Measurements from ENCODE around the gene MMP25.
A peak's percentile ranks its signal among the peaks of the same experiment; 100 is the strongest.

MMP25 gene

DNA sequence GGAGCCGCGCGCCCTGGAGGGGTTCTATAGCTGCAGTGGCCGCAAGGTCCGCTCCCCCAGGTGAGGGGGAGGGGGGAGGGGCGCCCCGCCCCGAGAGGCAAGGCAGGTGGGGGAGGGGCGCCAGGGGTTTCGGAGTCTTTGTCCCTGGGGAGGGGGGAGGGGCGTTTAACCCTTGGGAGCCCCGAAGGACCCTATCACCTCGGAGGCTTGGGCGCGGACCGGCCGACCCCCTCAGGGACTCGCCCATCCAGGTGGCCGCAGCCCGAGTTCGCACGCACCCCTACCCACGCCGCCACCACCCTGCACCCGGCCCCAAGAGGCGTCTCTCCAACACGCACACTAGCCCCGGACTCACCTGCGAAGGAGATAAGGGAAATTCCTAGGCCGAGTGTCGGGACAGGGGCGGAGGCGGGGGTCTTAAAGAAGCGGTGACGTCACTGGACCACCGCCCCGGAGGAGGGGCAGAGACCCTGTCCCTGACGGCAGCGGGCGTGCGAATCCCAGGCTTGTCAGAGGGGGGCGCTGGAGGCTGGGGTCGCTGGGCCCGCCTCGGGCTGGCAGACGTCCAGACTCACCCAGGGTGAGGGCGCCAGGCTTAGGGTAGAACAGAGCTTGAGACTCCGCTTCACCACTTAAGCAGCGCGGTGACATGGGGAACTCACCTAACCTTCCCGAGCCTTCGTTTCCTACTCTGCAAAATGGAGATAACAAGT, 28.4 kb upstream of the MMP25 start, which contains the start of gene CLDN6:
CLDN6 (minus strand) TSS at position 390 of the 713 bp plus-strand sequence. CDS start 2,162 bp downstream, outside the sequence.
- peak; percentile 27 for DNase-seq (ENCODE audit: low spot score)

DNA sequence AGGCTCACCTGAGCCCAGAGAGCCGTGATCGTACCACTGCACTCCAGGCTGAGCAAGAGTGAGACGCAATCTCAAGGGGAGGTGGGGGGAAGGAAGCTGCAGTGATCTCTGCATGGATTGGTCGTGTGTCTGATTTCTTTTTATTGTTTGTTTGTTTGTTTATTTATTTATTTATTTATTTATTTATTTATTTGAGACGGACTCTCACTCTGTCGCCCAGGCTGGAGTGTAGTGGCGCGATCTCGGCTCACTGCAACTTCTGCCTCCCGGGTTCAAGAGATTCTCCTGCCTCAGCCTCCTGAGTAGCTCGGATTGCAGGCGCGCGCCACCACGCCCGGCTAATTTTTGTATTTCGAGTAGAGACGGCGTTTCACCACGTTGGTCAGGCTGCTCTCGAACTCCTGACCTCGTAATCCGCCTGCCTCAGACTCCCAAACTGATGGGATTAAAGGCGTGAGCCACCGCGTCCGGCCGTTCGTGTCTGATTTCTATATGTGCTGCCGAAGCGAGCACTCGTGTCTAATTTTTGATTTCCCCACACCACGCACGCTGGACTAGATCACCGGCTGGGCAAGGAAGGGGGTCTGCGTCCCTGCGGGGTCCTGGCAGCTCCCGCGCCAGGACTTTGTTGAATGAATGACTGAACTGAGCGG, 26.6 kb upstream of the MMP25 start:
- DNase-seq (ENCODE audit: low spot score), result no peak

DNA sequence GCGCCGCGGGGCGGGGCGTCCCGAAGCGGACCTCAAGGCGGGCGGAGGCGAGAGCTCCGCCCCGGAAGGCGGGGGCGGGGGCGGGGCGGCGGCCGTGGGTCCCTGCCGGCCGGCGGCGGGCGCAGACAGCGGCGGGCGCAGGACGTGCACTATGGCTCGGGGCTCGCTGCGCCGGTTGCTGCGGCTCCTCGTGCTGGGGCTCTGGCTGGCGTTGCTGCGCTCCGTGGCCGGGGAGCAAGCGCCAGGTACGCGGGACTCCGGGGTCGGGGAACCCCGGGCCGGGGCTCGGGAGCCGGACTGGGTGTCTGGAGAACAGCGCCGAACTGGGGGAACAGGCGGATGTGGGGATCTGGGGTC, 26.1 kb upstream of the MMP25 start, which contains the start of gene TNFRSF12A:
TNFRSF12A (plus strand) TSS at position 122 of the 357 bp plus-strand sequence; CDS start at position 152, 30 bp downstream.
- DNase-seq (ENCODE audit: low spot score), result peak; percentile 66

DNA sequence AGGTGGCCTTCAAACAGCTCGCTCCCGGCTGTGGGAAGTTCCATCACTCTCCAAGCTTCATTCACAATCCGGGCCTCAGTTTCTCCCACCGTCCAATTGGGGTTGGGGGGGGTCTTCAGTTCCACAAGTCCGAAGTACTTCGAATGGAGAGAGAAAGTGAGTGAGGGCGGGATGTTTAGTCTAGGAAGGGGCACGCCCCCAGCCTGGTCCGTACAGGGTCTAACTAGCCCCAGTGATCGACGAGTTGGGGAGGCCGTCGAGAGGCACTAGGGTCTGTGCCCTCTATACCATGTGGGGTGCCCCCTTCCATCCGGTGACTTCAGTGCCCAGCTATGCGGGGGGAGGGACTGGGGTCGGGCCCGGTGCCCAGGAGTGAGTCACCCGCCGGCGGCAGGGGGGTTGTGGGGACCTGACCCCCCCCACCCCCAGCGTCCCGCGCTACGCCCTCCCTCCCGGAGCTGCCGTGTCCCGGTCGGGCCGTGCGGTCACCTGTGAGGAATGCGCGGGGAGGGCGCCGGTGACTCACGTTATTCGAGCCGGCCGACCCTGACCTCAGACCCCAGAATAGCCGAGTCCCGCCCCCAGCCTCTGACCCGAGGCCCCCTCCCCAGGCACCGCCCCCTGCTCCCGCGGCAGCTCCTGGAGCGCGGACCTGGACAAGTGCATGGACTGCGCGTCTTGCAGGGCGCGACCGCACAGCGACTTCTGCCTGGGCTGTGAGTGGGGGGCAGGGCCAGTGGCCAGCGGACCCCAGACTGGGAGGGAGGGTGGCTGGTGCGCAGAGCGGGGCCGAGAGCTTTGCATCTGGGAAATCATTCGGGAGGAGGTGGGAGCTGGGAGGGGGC, 25.5 kb upstream of the MMP25 start:
- DNase-seq (ENCODE audit: low spot score), result peak; percentile 80

DNA sequence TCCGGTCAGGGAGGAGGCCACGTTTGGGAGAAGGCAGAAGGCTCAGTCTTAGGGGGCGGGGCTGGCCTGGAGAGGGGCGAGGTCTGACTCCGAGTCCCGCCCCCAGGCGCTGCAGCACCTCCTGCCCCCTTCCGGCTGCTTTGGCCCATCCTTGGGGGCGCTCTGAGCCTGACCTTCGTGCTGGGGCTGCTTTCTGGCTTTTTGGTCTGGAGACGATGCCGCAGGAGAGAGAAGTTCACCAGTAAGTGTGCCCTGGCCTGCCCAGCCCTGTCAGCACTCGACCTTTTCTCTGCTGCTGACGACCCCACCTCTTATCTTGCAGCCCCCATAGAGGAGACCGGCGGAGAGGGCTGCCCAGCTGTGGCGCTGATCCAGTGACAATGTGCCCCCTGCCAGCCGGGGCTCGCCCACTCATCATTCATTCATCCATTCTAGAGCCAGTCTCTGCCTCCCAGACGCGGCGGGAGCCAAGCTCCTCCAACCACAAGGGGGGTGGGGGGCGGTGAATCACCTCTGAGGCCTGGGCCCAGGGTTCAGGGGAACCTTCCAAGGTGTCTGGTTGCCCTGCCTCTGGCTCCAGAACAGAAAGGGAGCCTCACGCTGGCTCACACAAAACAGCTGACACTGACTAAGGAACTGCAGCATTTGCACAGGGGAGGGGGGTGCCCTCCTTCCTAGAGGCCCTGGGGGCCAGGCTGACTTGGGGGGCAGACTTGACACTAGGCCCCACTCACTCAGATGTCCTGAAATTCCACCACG, 24.7 kb upstream of the MMP25 start:
- peak; percentile 87 for DNase-seq (ENCODE audit: low spot score)

DNA sequence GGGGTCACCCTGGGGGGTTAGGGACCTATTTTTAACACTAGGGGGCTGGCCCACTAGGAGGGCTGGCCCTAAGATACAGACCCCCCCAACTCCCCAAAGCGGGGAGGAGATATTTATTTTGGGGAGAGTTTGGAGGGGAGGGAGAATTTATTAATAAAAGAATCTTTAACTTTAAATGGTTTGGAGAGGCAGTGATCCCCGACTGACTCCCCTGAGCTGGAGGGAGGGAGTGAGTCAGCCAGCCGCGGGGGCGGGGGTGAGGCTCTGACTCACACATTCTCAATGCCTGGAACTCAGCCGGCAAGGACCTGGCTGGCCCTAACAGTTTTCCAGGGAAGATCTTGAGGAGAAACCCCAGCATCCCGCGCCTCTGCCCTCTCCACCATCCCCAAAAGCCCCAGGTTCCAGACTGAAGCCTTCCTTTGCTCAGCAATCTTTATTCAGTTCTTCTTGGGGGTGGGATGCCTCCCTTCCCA, 24.1 kb upstream of the MMP25 start:
- DNase-seq (ENCODE audit: low spot score), result peak; percentile 89

DNA sequence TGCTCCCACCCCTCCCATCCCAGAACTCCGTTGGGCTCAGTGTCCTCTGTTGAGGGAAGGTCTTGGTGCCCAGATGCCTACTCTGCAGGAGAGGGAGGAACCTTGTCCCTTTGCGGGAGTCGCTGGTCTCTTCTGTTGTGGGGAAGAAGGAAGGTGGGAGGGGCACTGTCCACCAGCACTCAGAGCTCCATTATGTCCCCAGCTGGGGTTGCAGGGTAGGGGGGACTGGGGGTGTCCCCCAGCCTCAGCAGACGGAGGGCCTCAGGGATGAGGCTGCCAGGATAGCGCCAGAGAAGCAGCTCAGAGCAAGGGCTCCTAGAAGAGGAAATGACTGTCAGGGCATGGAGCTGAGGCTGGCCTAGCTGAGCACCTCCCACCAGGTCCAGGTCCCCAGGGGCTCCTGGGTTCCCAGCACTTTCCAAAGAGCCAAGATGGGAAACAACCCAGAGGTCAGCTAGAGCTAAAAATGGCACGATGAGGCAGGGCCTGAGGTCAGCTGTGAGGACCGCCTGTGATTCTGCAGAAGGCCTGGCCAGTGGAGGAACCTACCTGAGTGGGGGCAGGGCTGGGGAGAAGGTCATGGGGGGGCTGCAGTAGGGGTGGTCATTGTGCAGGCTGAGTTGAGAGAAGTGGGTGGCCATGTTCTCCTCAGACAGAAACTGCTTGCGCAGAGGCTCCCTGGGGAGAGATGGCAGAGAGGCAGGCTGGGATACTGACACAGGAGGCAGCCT, 23.5 kb upstream of the MMP25 start:
- DNase-seq (ENCODE audit: low spot score), result peak; percentile 11

DNA sequence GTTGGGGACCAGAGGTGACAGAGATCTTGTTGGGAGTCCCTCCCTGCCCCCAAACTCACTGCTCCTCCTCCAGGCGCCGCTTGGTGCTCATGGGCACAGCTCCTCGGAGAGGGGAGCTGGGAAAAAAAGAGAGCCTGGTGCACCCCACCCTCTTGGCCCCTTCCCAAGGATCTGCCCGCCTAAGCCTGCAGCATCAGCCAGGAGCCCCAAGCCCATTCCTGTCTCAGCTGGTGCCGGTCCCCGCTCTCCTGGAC, 23.0 kb upstream of the MMP25 start:
- no peak for DNase-seq (ENCODE audit: low spot score)

DNA sequence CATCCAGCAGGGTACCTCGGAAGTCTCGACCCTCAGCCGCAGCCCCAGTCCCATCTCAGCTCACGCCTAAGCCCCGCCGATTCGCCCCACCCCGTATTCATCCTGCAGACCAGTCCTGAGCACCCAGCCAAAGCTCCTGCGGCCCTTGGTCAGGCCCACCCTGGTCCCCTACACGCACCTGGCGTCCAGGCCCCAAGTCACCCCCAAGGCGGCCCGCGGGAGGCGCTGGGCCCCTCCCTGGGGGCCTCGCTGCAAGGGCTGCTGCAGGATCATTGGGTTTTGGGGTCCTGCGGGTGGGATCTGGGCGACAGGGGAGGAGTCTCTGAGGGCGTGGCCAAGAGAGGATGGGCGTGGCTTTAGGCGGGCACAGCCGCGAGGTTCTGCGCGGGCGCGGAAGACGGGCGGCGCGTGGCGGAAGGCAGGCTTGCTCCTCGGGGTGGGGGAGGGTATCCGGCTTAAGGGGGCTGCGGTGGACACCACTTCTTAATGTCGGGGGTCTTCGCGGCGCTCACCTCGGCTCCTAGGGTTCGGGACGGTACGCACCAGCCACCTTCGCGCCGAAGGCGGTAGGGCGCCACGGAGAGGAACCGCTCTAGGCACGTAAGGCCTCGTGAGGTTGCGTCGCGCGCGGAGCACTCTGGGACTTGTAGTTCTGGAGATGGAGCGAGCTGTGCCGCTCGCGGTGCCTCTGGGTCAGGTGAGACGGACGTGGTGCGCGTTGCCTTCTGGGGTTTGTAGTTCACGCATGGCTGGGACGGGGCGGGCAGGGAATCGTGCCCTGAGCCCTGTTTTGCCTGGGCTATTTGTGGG, 22.5 kb upstream of the MMP25 start, which contains the start of the genes HCFC1R1 and THOC6:
HCFC1R1 (minus strand) TSS at position 274 of the 810 bp plus-strand sequence; CDS start at position 273, 1 bp downstream.
THOC6 (plus strand) TSS at position 367 of the 810 bp plus-strand sequence; CDS start at position 659, 292 bp downstream.
- peak; percentile 95 for DNase-seq (ENCODE audit: low spot score)

DNA sequence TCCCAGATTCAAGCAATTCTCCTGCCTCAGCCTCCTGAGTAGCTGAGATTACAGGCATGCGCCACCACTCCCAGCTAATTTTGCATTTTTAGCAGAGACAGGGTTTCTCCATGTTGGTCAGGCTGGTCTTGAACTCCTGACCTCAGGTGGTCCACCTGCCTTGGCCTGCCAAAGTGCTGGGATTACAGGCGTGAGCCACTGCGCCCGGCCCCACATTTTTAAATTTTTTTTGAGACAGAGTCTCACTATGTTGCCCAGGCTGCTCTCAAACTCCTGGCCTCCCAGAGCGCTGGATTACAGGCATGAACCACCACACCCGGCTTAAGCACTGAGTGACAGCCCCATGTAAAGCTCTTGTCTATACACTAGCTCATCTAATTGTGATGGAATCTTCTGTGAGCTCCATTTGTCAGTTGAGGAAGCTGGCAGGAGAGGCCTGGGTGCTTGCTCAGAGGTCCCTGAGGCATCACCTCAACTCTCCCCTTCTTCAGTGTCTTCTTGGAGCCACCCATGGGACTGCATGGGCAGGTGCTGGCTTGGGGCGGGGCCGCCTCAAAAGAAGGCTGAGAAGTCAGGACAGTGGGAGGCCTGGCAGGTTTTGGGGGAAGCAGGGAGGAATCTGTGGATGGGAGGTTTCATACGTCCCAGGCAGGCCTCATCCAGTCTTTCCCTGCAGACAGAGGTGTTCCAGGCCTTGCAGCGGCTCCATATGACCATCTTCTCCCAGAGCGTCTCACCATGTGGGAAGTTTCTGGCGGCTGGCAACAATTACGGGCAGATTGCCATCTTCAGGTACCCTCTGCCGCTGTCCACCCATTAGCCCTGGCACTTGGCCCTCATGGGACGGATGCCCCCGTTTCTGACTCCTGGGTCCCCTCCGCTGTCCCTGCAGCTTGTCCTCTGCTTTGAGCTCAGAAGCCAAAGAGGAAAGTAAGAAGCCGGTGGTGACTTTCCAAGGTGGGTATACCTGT, 21.0 kb upstream of the MMP25 start:
- DNase-seq (ENCODE audit: low spot score), result no peak

DNA sequence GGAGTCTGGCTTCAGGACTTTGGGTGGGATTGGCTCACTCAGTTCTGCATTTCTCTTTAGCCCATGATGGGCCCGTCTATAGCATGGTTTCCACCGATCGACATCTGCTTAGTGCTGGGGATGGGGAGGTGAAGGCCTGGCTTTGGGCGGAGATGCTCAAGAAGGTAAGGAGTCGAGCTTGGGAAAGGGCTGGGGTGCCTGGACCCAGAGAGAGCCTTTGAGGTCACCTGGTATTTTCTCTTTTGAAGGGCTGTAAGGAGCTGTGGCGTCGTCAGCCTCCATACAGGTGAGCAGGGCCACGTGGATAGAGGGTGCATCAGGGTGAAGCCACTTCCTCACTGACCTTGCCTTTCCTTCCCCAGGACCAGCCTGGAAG, 20.4 kb upstream of the MMP25 start:
- DNase-seq (ENCODE audit: low spot score), result no peak

DNA sequence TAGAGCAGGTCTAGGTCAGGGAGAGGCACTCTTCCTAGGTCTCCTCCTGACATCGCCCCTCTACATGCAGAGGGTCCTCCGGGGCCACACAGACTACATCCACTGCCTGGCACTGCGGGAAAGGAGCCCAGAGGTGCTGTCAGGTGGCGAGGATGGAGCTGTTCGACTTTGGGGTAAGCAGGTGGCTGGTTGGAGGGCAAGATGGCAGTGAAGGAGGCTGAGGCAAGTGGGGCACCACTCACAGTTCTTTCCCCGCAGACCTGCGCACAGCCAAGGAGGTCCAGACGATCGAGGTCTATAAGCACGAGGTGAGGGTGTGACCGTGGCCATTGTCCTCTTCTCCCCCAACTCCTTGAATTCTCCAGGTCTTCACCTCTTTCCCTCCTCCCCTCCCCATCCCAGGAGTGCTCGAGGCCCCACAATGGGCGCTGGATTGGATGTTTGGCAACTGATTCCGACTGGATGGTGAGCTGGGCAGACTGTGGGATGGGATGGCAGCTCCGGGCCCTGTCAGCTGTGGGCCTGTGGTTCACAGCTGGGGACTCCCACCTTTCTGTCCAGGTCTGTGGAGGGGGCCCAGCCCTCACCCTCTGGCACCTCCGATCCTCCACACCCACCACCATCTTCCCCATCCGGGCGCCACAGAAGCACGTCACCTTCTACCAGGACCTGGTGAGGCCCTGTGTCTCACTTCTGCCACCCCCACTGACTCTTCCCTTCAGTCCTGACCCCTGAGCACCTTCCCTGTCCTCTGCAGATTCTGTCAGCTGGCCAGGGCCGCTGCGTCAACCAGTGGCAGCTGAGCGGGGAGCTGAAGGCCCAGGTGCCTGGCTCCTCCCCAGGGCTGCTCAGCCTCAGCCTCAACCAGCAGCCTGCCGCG, 19.5 kb upstream of the MMP25 start:
- DNase-seq (ENCODE audit: low spot score), result no peak

DNA sequence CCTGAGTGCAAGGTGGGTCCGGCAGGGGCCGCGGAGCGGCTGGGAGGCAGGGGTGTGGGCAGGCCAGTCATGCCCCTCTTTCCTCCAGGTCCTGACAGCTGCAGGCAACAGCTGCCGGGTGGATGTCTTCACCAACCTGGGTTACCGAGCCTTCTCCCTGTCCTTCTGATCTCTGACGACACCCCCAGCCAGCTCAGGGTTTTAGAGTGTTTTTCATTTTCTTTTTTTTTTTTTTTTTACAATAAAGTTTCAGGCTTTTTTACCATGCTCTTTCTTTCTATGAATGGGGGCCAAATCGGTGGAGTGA, 18.9 kb upstream of the MMP25 start:
- no peak for DNase-seq (ENCODE audit: low spot score)

DNA sequence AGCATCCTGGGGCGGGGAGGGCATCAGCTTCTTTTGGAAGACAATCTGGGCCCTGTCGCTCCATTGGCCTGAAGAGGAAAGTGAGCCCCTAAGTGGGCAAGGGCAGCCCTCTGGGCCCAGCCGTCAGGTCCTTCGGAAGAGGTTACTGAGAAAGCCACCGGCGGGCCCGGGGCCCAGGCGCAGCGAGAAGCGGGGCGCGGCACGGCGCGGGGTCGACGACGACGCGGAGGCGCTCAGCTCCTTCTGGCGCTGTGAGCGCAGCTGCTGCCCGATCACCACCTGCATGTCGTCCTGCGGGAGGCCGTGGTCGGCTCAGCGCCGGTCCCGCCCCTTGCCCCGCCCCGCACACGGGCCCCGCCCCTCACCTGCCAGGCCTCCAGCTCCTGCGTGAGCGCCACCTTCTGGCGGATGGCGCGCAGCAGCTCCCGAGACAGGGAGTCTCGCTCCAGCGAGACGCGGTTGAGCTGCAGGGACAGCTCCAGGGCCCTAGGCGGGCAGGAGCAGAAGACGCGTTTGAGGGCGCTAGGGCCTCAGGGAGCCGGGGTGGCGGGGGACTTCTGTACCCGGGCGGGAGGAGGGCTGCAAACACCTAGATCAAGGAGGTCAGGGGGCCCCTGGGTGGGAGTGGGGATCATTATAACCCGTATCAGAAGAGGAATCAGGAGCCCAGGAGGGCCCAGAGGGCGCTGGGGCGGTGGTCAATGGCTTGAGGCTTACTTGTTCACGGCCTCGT, 18.2 kb upstream of the MMP25 start:
- peak; percentile 88 for DNase-seq (ENCODE audit: low spot score)

DNA sequence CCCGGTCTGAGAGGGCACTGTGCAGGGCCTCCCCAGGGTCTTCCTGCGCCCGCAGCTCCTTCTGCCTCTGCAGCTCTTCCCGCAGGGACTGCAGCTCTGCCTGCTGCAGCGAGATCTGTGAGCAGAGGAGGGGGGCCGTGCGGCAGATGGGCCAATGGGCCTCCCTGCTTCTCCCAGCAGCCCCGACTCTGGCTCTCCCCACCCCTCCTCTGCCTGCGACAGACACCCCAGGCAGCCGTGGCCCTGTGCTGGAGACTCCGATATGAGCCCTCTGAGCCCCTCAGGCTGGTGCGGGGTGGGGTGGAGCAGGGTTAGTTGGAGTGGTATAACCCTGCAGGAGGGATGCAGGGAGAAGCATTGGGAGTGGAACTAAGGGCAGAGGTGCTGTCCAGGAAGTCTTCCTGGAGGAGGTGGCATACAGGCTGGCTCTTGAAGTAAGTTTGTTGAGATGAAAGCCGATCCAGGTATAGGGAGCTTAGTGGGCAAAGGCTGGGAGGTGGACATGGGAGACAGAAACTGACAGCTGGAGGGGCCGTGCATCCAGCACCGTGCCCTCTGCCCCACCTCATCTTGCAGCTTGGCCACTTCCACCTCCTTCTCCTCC, 17.5 kb upstream of the MMP25 start:
- no peak for DNase-seq (ENCODE audit: low spot score)

DNA sequence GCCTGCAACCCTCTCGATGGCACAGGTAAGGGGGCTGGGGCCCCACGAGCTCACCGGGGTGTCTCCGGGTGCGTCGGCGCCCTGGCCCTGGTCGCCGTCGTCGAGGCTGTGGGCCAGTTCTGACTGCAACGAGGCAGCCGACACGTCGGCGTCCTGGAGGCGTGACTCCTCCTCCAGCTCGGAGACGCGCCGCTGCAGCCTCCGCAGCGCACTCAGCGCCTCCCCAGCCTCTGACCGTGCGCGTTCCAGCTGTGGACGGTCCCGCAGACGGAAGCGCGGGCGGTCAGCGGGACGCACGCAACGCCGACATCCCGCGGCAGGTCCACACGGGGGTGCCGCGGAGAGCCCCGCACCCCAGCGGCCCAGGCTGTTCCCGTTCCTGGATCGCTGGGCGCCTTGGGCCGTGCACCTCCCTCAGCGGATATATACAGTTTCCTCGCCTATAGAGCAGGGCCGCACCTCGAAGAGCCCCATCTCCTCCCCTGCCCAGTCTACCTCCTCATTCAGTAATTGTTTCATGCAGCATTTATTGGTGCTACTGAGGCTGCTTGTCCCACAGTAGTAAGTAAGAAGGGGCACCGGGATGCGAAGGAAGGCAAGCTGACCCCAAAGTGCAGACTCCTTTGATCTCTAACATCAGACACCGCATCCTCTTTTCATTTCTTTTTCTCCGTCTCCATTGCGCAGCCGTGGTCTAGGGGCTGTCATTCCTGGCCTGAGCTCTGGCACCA, 16.7 kb upstream of the MMP25 start:
- DNase-seq (ENCODE audit: low spot score), result peak; percentile 32

Data from CD4-positive, alpha-beta T cell treated with Interleukin-2 at 100 ng/mL for 4 hours (primary cell).